Measurements from ENCODE around the gene CDIP1.
A peak's percentile ranks its signal among the peaks of the same experiment; 100 is the strongest.

The CDIP1 gene

GRCh38 chr16:4539716-4540284 lies 1.2 kb upstream of the CDIP1 start:
- no peak overlapping the region for H3K4me3 ChIP-seq (ENCODE audit: low read depth, low read length)
- H3K79me2 ChIP-seq (ENCODE audit: control insufficient read depth, insufficient read depth, low read length, unreplicated experiment) = peaks cover 37% of the 10 kb centered on the region
- H3K27me3 ChIP-seq (ENCODE audit: insufficient read depth, low read length) = no peaks in the 10 kb centered on the region
- no peak overlapping the region for H2AFZ ChIP-seq (ENCODE audit: low read length, unreplicated experiment)
- peaks cover 7% of the 10 kb centered on the region for H3K4me1 ChIP-seq (ENCODE audit: control insufficient read depth, insufficient read depth, low read length, unreplicated experiment)
- no peak overlapping the region for H3K27ac ChIP-seq (ENCODE audit: low read depth, low read length)
- H3K36me3 ChIP-seq (ENCODE audit: insufficient read depth, low read length) = no peaks in the 10 kb centered on the region; the same call in 1 of the 2 replicates

- Histone ChIP-seq H3K36me3 (ENCODE audit: insufficient read depth, low read length) (no peaks in the 10 kb centered on the region; the same call in 1 of the 2 replicates), H3K27ac (ENCODE audit: low read depth, low read length) (peak overlapping the region; percentile 75; the same call in 1 of the 2 replicates)
These were observed 913 bp downstream of the CDIP1 start for GRCh38 chr16:4537376-4538343.

GRCh38 chr16:4536391-4537106 lies 2.0 kb downstream of the CDIP1 start:
- Histone ChIP-seq H3K27me3 (ENCODE audit: insufficient read depth, low read length) (no peaks in the 10 kb centered on the region), H3K27ac (ENCODE audit: low read depth, low read length) (no peak overlapping the region), H3K36me3 (ENCODE audit: insufficient read depth, low read length) (no peaks in the 10 kb centered on the region; the same call in 1 of the 2 replicates), H3K79me2 (ENCODE audit: control insufficient read depth, insufficient read depth, low read length, unreplicated experiment) (peaks cover 47% of the 10 kb centered on the region), H3K4me1 (ENCODE audit: control insufficient read depth, insufficient read depth, low read length, unreplicated experiment) (peaks cover 7% of the 10 kb centered on the region), H3K4me3 (ENCODE audit: low read depth, low read length) (peak overlapping the region; percentile 96), H2AFZ (ENCODE audit: low read length, unreplicated experiment) (no peak overlapping the region)

More at GRCh38 chr16:4537376-4538343, 913 bp downstream of the CDIP1 start:
- Histone ChIP-seq H3K4me1 (ENCODE audit: control insufficient read depth, insufficient read depth, low read length, unreplicated experiment) (peaks cover 7% of the 10 kb centered on the region), H2AFZ (ENCODE audit: low read length, unreplicated experiment) (peak overlapping the region; percentile 74), H3K27me3 (ENCODE audit: insufficient read depth, low read length) (no peaks in the 10 kb centered on the region), H3K4me3 (ENCODE audit: low read depth, low read length) (peak overlapping the region; percentile 96), H3K79me2 (ENCODE audit: control insufficient read depth, insufficient read depth, low read length, unreplicated experiment) (peaks cover 45% of the 10 kb centered on the region)

- no peaks in the 10 kb centered on the region; the same call in 1 of the 2 replicates for H3K36me3 ChIP-seq (ENCODE audit: insufficient read depth, low read length)
- no peaks in the 10 kb centered on the region for H3K27me3 ChIP-seq (ENCODE audit: insufficient read depth, low read length)
- H3K4me3 ChIP-seq (ENCODE audit: low read depth, low read length) = no peak overlapping the region
- no peak overlapping the region for H2AFZ ChIP-seq (ENCODE audit: low read length, unreplicated experiment)
- peaks cover 49% of the 10 kb centered on the region for H3K79me2 ChIP-seq (ENCODE audit: control insufficient read depth, insufficient read depth, low read length, unreplicated experiment)
- peaks cover 7% of the 10 kb centered on the region for H3K4me1 ChIP-seq (ENCODE audit: control insufficient read depth, insufficient read depth, low read length, unreplicated experiment)
- no peak overlapping the region for H3K27ac ChIP-seq (ENCODE audit: low read depth, low read length)
These were observed 2.9 kb downstream of the CDIP1 start for GRCh38 chr16:4535627-4536108.

- Histone ChIP-seq H3K79me2 (ENCODE audit: control insufficient read depth, insufficient read depth, low read length, unreplicated experiment) (peaks cover 49% of the 10 kb centered on the region), H3K27me3 (ENCODE audit: insufficient read depth, low read length) (no peaks in the 10 kb centered on the region), H3K4me3 (ENCODE audit: low read depth, low read length) (no peak overlapping the region), H2AFZ (ENCODE audit: low read length, unreplicated experiment) (no peak overlapping the region), H3K27ac (ENCODE audit: low read depth, low read length) (no peak overlapping the region), H3K36me3 (ENCODE audit: insufficient read depth, low read length) (no peaks in the 10 kb centered on the region), H3K4me1 (ENCODE audit: control insufficient read depth, insufficient read depth, low read length, unreplicated experiment) (peaks cover 7% of the 10 kb centered on the region)
These were observed 4.3 kb downstream of the CDIP1 start for GRCh38 chr16:4534151-4534790.

- H3K36me3 ChIP-seq (ENCODE audit: insufficient read depth, low read length) = no peaks in the 10 kb centered on the region
- no peak overlapping the region for H3K27ac ChIP-seq (ENCODE audit: low read depth, low read length)
- no peak overlapping the region for H2AFZ ChIP-seq (ENCODE audit: low read length, unreplicated experiment)
- peaks cover 7% of the 10 kb centered on the region for H3K4me1 ChIP-seq (ENCODE audit: control insufficient read depth, insufficient read depth, low read length, unreplicated experiment)
- no peaks in the 10 kb centered on the region for H3K27me3 ChIP-seq (ENCODE audit: insufficient read depth, low read length)
- H3K4me3 ChIP-seq (ENCODE audit: low read depth, low read length) = no peak overlapping the region
- H3K79me2 ChIP-seq (ENCODE audit: control insufficient read depth, insufficient read depth, low read length, unreplicated experiment) = peaks cover 49% of the 10 kb centered on the region
These were observed 5.1 kb downstream of the CDIP1 start for GRCh38 chr16:4533490-4533889.

- no peaks in the 10 kb centered on the region for H3K36me3 ChIP-seq (ENCODE audit: insufficient read depth, low read length)
- no peak overlapping the region for H3K27ac ChIP-seq (ENCODE audit: low read depth, low read length)
- peaks cover 36% of the 10 kb centered on the region for H3K79me2 ChIP-seq (ENCODE audit: control insufficient read depth, insufficient read depth, low read length, unreplicated experiment)
These were observed 6.3 kb downstream of the CDIP1 start for GRCh38 chr16:4532238-4532637.

GRCh38 chr16:4531811-4532210 lies 6.8 kb downstream of the CDIP1 start:
- Histone ChIP-seq H3K27me3 (ENCODE audit: insufficient read depth, low read length) (no peaks in the 10 kb centered on the region), H3K36me3 (ENCODE audit: insufficient read depth, low read length) (no peaks in the 10 kb centered on the region), H3K27ac (ENCODE audit: low read depth, low read length) (no peak overlapping the region), H2AFZ (ENCODE audit: low read length, unreplicated experiment) (no peak overlapping the region), H3K79me2 (ENCODE audit: control insufficient read depth, insufficient read depth, low read length, unreplicated experiment) (peaks cover 32% of the 10 kb centered on the region), H3K4me3 (ENCODE audit: low read depth, low read length) (no peak overlapping the region), H3K4me1 (ENCODE audit: control insufficient read depth, insufficient read depth, low read length, unreplicated experiment) (peaks cover 2% of the 10 kb centered on the region)

More at GRCh38 chr16:4532238-4532637, 6.3 kb downstream of the CDIP1 start:
- Histone ChIP-seq H3K27me3 (ENCODE audit: insufficient read depth, low read length) (no peaks in the 10 kb centered on the region), H3K4me3 (ENCODE audit: low read depth, low read length) (no peak overlapping the region), H3K4me1 (ENCODE audit: control insufficient read depth, insufficient read depth, low read length, unreplicated experiment) (peaks cover 6% of the 10 kb centered on the region), H2AFZ (ENCODE audit: low read length, unreplicated experiment) (no peak overlapping the region)

GRCh38 chr16:4529085-4530060 lies 9.2 kb downstream of the CDIP1 start:
- H3K4me1 ChIP-seq (ENCODE audit: control insufficient read depth, insufficient read depth, low read length, unreplicated experiment) = no peaks in the 10 kb centered on the region
- H2AFZ ChIP-seq (ENCODE audit: low read length, unreplicated experiment) = no peak overlapping the region
- H3K79me2 ChIP-seq (ENCODE audit: control insufficient read depth, insufficient read depth, low read length, unreplicated experiment) = peaks cover 10% of the 10 kb centered on the region
- H3K27ac ChIP-seq (ENCODE audit: low read depth, low read length) = no peak overlapping the region
- no peaks in the 10 kb centered on the region for H3K27me3 ChIP-seq (ENCODE audit: insufficient read depth, low read length)
- no peaks in the 10 kb centered on the region for H3K36me3 ChIP-seq (ENCODE audit: insufficient read depth, low read length)
- H3K4me3 ChIP-seq (ENCODE audit: low read depth, low read length) = no peak overlapping the region
